HG03108 (cell line): ENCODE results near the gene GRID1.

Experiments used
- ATAC-seq: cut with Tn5 transposase; IDR thresholded peaks from one replicate; pipeline ENCODE4 v1.9.1; 2021; ENCODE audit warnings: moderate library complexity; ENCODE audit not compliant: unreplicated experiment

GRID1 gene

GRCh38 chr10:86218160-86218559 is 148.4 kb downstream of the GRID1 start:
- no peak for ATAC-seq

- no peak for ATAC-seq
Observed at GRCh38 chr10:86217371-86218080, 149.1 kb downstream of the GRID1 start.

GRCh38 chr10:86216886-86217285 is 149.7 kb downstream of the GRID1 start:
- no peak for ATAC-seq

- ATAC-seq, result no peak
Observed at GRCh38 chr10:86215712-86216111, 150.9 kb downstream of the GRID1 start.

GRCh38 chr10:86215046-86215445 is 151.5 kb downstream of the GRID1 start:
- ATAC-seq, result no peak

GRCh38 chr10:86213148-86213547 is 153.4 kb downstream of the GRID1 start:
- ATAC-seq, result no peak

GRCh38 chr10:86212391-86212700 is 154.2 kb downstream of the GRID1 start:
- ATAC-seq, result no peak

- no peak for ATAC-seq
Observed at GRCh38 chr10:86211691-86212390, 154.8 kb downstream of the GRID1 start.

- no peak for ATAC-seq
Observed at GRCh38 chr10:86210416-86210815, 156.2 kb downstream of the GRID1 start.

- no peak for ATAC-seq
Observed at GRCh38 chr10:86209726-86210125, 156.9 kb downstream of the GRID1 start.

GRCh38 chr10:86207226-86207625 is 159.4 kb downstream of the GRID1 start:
- no peak for ATAC-seq

- ATAC-seq, result no peak
Observed at GRCh38 chr10:86206240-86206579, 160.4 kb downstream of the GRID1 start.

- no peak for ATAC-seq
Observed at GRCh38 chr10:86205306-86206239, 161.0 kb downstream of the GRID1 start.

- ATAC-seq, result no peak
Observed at GRCh38 chr10:86204421-86205305, 161.9 kb downstream of the GRID1 start.

- no peak for ATAC-seq
Observed at GRCh38 chr10:86203162-86203905, 163.3 kb downstream of the GRID1 start.

GRCh38 chr10:86202226-86202735 is 164.3 kb downstream of the GRID1 start:
- ATAC-seq, result no peak

GRCh38 chr10:86200867-86201266 is 165.7 kb downstream of the GRID1 start:
- ATAC-seq, result no peak

GRCh38 chr10:86200269-86200668 is 166.3 kb downstream of the GRID1 start:
- no peak for ATAC-seq

- no peak for ATAC-seq
Observed at GRCh38 chr10:86199041-86199440, 167.6 kb downstream of the GRID1 start.

- ATAC-seq, result no peak
Observed at GRCh38 chr10:86198271-86198670, 168.3 kb downstream of the GRID1 start.
